NCI-H748 (cell line): ENCODE results near the gene PSAPL1.
A peak's percentile ranks its signal among the peaks of the same experiment; 100 is the strongest.

Source experiments
- DNase-seq: peaks from one replicate; lab custom pipeline; 2025; ENCODE audit not compliant: unreplicated experiment; lab: John Stamatoyannopoulos, UW

Gene PSAPL1

GRCh38 chr4:7420661-7421040, 14.1 kb downstream of the PSAPL1 start:
- DNase-seq = no peak

- DNase-seq = no peak
These were observed 14.6 kb downstream of the PSAPL1 start for GRCh38 chr4:7419961-7420660.

- no peak for DNase-seq
These were observed 16.4 kb downstream of the PSAPL1 start for GRCh38 chr4:7418131-7418943.

- DNase-seq = no peak
These were observed 17.1 kb downstream of the PSAPL1 start for GRCh38 chr4:7417639-7418038.

- DNase-seq = no peak
These were observed 17.8 kb downstream of the PSAPL1 start for GRCh38 chr4:7416745-7417432.

DNA sequence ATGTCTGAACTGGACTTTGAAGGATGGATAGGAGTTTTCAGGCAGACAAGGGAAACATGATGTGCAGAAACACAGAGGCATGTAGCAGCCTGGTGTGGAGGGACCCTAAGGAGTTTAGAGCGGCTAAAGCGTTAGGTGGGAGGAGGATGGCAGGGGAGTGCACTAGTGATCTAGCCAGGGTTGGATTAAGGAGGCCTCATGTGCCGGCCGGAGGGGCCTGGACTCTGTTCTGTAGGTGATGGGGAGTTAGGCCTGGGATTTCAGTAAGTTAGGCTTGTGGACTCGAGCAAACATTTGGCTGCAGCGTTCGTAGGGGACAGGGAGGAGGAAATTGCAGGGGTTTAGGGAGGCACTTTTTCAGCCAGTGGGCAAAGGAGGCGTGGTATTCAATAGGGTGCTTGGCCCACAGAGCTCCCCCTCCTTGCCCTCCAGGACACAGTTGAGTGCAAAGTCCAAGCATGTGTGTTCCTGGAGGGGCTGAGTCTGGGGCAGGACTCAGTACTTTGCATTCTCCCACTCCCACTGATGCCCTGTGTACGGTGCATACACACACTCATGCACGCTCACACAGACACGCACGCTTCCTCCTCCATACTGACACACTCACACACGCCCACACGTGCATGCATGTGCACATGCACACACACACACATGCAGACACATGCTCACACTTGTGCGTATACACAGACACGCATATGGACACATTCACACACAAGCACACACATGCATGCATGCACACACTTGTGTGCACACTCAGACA, 18.6 kb downstream of the PSAPL1 start:
- DNase-seq = no peak

- DNase-seq = no peak
These were observed 19.8 kb downstream of the PSAPL1 start for GRCh38 chr4:7414736-7415510.

DNA sequence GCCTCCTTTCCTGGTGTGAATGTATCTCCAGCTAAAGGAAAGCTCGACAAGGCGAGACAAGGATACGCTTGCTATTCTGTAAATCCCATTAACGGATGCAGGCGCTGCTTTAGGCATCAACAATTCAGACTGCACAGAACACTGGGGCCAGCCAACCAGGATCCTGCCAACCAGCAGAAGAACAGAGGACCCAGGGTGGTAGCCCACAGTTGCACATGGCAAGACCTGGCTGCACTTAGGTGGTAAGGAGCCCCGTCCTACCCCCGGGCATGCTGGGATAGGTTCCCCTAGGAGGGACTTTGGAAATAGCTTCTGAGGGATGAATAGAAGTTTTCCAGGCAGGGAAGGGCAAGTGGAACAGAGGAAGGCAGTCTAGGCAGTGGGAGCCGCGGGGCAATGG, 20.7 kb downstream of the PSAPL1 start:
- DNase-seq = no peak

- no peak for DNase-seq
These were observed 22.2 kb downstream of the PSAPL1 start for GRCh38 chr4:7412554-7412912.

DNA sequence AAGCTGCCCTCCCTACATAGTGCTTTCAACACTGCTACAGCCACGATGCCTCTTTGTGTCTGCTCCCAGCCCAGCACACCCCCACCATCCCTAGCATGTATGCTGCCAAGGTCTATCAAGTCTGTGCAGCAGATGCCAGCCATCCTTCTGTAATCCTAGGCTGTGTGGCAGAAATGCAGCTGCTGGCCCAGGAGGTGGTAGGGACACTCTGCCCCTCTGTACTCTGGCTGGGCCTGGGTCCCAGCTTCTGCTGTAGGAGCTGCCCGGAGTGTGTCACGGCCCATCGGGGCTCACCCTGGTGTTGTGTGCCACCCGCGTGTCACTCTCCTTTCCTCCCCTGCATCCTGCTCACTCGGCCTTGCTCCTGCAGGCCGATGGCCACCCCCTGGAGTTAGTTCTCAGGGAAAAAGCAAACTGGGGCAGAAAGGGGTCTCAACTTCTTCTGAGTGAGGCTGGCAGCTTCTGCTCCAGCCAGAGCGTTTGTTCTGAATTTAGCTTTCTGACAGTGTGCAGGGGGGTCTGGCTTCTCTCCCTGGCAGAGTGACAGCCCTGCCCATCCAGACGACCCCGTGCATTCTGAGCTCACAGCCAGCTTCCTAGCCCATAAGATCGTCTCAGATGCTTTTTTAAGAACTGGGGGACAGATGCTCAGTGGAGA, 22.7 kb downstream of the PSAPL1 start:
- no peak for DNase-seq

DNA sequence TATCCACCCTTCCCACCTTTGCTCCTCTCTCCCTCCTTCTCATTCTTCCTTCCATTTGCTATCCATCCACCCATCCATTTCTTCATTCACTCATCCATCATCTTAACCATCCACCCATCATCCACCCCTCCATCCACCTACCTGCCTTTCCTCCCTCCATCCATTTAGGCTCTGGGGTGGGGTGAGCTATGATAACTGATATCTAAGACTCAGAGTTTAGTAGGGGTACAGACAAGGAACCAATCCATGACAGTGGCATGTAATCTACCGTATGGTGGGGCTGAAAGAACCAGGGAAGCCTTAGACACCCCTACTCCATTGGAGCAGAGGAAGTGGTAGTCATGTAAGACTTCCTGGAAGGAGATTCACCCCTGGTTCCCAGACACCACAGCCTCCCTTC, 23.2 kb downstream of the PSAPL1 start:
- DNase-seq = no peak

- peak; percentile 78 for DNase-seq
These were observed 24.3 kb downstream of the PSAPL1 start for GRCh38 chr4:7410446-7410845.

- DNase-seq = no peak
These were observed 26.6 kb downstream of the PSAPL1 start for GRCh38 chr4:7408166-7408565.

GRCh38 chr4:7403001-7403400, 31.7 kb downstream of the PSAPL1 start:
- no peak for DNase-seq

GRCh38 chr4:7402526-7402925, 32.2 kb downstream of the PSAPL1 start:
- DNase-seq = no peak

GRCh38 chr4:7400671-7401298, 33.9 kb downstream of the PSAPL1 start:
- DNase-seq = no peak

DNA sequence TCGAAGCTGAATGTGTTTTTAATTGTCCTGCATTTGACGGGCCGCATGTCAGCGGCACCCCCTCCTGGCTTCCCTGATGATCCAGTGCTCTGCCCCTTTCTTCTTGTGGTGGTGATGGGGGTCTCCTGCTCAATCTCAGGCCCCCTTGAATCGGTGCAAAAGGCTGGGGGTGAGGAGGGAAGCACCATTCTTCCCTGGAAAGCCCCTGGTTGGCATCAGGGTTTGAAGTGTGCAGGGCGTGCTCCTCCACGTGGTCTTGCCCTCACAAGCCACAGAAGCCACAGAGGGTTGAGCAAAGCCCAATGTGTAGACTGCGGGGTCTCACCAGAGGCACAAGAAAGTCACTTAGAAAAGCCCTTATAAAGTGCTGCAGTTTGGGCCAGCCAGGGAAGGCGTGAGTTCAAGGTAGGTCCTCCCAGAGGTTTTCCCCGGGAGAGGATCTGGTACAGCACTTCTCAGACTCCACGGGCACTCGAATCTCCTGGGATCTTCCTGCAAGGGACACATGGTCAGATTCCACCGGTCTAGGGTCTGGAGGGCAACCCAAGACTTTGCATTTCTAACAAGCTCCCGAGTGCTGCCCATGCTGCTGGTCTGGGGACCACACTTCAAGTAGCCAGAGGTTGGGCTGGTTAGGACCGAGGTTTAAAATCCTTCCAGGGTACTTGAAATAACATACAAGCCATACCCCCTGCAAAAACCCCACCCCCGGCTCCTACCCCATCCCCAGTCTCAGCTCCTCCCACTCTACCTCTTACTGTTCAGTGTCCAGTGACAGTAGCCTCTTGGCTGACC, 35.1 kb downstream of the PSAPL1 start:
- no peak for DNase-seq

DNA sequence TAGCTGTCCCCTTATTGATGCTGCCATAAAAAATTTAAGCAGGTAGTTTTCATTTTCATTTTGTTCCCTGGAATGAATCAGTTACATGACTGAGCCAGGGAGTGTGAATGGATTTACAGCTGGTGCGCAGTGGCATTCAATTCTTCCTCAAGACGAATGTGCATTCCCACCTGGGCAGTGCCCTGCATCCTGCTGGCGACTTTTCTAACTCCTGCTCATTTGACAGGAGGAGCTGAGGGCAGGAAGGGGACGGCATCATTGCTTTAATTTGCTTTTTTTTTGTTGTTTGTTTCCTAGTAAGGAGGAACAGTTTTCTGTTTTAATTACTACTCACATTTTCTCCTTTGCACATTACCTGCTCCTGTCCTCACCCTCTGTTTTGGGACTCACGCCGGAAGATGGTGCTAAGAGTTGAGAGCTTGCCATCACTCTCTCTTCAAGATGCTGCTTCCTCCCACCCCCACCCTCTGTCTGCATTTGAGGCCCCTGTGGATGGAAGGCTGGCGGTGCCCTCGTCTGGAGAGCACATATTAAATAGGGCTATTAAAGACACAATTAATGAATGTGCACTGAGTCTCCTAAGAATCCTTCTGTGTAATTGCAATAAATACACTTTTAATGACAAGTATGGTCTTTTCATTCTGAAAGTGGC, 35.8 kb downstream of the PSAPL1 start:
- peak; percentile 27 for DNase-seq
